Measurements from ENCODE around the gene RCBTB2.

RCBTB2 gene

GRCh38 chr13:48448959-48449614 is 83.8 kb downstream of the RCBTB2 start:
- no peak for TF ChIP-seq CTCF (IDR thresholded peaks at IDR 0.05; ENCODE audit: insufficient read depth, missing control alignments)
- no peak for DNase-seq (ENCODE audit: insufficient read length, low spot score)
- no peak for FAIRE-seq

- DNase-seq (ENCODE audit: insufficient read length, low spot score), result no peak
- FAIRE-seq, result no peak
- no peak for TF ChIP-seq CTCF (IDR thresholded peaks at IDR 0.05; ENCODE audit: insufficient read depth, missing control alignments)
Observed at GRCh38 chr13:48448285-48448958, 84.5 kb downstream of the RCBTB2 start.

- no peak for FAIRE-seq
- no peak for TF ChIP-seq CTCF (IDR thresholded peaks at IDR 0.05; ENCODE audit: insufficient read depth, missing control alignments)
Observed at GRCh38 chr13:48446464-48446863, 86.4 kb downstream of the RCBTB2 start.

GRCh38 chr13:48443442-48444208 is 89.3 kb downstream of the RCBTB2 start:
- no peak for FAIRE-seq
- DNase-seq (ENCODE audit: insufficient read length, low spot score), result no peak
- TF ChIP-seq CTCF (IDR thresholded peaks at IDR 0.05; ENCODE audit: insufficient read depth, missing control alignments), result no peak

More at GRCh38 chr13:48446464-48446863, 86.4 kb downstream of the RCBTB2 start:
- DNase-seq (ENCODE audit: insufficient read length, low spot score), result no peak

All from D721Med (cell line).